A549 treated with dexamethasone at 1 μM for 4 hours (cell line): ENCODE results near the gene WBP11. TPM values are rescaled to one million over a fixed set of nuclear protein-coding genes. Genes with fewer than 3 reads are reported as not detected.

Experiments used
- total RNA-seq: library from RNA; stranded (reverse); fragments of 200-300 nt; extraction: Qiagen RNA extraction; gene quantifications from 5 replicates; pipeline ENCODE4 v1.2.3, GENCODE V29; 2022

Gene WBP11
- total RNA-seq: 44.8 to 56.1 TPM (median 50.4 TPM) in 5 replicates

GRCh38 chr12:14803011-14803829 lies at the start of gene WBP11, which contains the start of gene C12orf60:
TSS of gene WBP11 (minus strand) at chr12:14803478. CDS start at chr12:14801383, 2,095 bp downstream.
TSS of gene C12orf60 (plus strand) at chr12:14803670. CDS start at chr12:14822936, 19,266 bp downstream.

GRCh38 chr12:14843425-14843887 lies 40.2 kb upstream of the WBP11 start, which contains the start of gene ART4:
TSS of gene ART4 (minus strand) at chr12:14843526. CDS start at chr12:14843113, 413 bp downstream.

GRCh38 chr12:14814014-14814413 lies 10.7 kb upstream of the WBP11 start, which contains the start of gene SMCO3:
TSS of gene SMCO3 (minus strand) at chr12:14814182. CDS start at chr12:14806680, 7,502 bp downstream.

Other genes starting within 250 kb of the WBP11 start
- 3.9 to 6.3 TPM (median 4.8 TPM) in 5 replicates for gene PLBD1, start 235.6 kb downstream of the WBP11 start, total RNA-seq
- 0.03 TPM in 1 of 5 replicates, not detected in the others for gene GUCY2C, start 106.9 kb downstream of the WBP11 start, total RNA-seq
- gene C12orf60, start 192 bp upstream of the WBP11 start, total RNA-seq: 1.3 to 2.1 TPM (median 1.5 TPM) in 5 replicates
- gene SMCO3, start 10.7 kb upstream of the WBP11 start, total RNA-seq: 0.05 TPM in 1 of 5 replicates, not detected in the others
- 0.15 TPM in 1 of 5 replicates, not detected in the others for gene ART4, start 40.0 kb upstream of the WBP11 start, total RNA-seq
- not detected in 5 replicates for gene MGP, start 82.4 kb upstream of the WBP11 start, total RNA-seq
- not detected in 5 replicates for gene ERP27, start 135.1 kb upstream of the WBP11 start, total RNA-seq
- gene ARHGDIB, start 158.1 kb upstream of the WBP11 start, total RNA-seq: 0.83 to 1.5 TPM (median 1.3 TPM) in 5 replicates
- not detected in 5 replicates for gene PDE6H, start 169.6 kb upstream of the WBP11 start, total RNA-seq